Hepatocyte (in vitro differentiated cells): ENCODE results near the gene NANOG.

ENCODE experiments used
- EZH2 ChIP-seq: fragments of 200-600 bp; sonication (generic); IDR thresholded peaks from 2 replicates; pipeline ENCODE4 v1.6.1; 2016; ENCODE audit warnings: antibody characterized with exemption, mild to moderate bottlenecking, borderline replicate concordance
- EZH2phosphoT487 ChIP-seq: fragments of 200-600 bp; sonication (generic); IDR thresholded peaks from one replicate; pipeline ENCODE4 v1.6.1; 2018; ENCODE audit warnings: antibody characterized with exemption, mild to moderate bottlenecking, low read depth, moderate library complexity; ENCODE audit not compliant: unreplicated experiment, severe bottlenecking
- TF ChIP-seq, protein P1 (sequence below): fragments of 200-600 bp; sonication (generic); IDR thresholded peaks from 2 replicates; pipeline ENCODE4 v1.5.1; 2016; ENCODE audit warnings: antibody characterized with exemption, mild to moderate bottlenecking; ENCODE audit not compliant: poor library complexity

DNA sequence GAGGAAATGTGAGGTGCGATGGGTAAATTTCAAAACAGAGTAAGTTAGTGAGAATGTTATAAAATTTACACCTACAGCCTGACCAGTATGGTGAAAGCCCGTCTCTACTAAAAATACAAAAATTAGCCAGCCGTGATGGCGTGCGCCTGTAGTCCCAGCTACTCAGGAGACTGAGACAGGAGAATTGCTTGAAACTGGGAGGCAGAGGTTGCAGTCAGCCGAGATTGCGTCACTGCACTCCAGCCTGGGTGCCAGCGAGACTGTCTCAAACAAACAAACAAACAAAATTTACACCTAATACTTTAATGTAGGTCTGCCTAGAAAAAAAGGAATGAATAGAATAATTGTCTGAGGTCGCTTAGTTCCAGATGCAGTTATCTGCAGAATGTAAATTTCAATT, 45.9 kb downstream of the NANOG start:
- TF ChIP-seq, protein P1, sequence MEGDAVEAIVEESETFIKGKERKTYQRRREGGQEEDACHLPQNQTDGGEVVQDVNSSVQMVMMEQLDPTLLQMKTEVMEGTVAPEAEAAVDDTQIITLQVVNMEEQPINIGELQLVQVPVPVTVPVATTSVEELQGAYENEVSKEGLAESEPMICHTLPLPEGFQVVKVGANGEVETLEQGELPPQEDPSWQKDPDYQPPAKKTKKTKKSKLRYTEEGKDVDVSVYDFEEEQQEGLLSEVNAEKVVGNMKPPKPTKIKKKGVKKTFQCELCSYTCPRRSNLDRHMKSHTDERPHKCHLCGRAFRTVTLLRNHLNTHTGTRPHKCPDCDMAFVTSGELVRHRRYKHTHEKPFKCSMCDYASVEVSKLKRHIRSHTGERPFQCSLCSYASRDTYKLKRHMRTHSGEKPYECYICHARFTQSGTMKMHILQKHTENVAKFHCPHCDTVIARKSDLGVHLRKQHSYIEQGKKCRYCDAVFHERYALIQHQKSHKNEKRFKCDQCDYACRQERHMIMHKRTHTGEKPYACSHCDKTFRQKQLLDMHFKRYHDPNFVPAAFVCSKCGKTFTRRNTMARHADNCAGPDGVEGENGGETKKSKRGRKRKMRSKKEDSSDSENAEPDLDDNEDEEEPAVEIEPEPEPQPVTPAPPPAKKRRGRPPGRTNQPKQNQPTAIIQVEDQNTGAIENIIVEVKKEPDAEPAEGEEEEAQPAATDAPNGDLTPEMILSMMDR = no peak
- no peak for TF ChIP-seq EZH2phosphoT487
- no peak for TF ChIP-seq EZH2
